A549 (cell line): ENCODE measurements around the gene DES.

Experiments used
- CBX8 ChIP-seq: fragments of 200-600 bp; sonication (generic); IDR thresholded peaks from 2 replicates; pipeline ENCODE4 v1.6.1; 2016
- CHD2 ChIP-seq: fragments of 150-350 bp; IDR thresholded peaks from 2 replicates; pipeline ENCODE4 v1.6.1; 2014; ENCODE audit warnings: low read length; ENCODE audit not compliant: partially characterized antibody
- EP300 ChIP-seq, 2 experiments: fragments of >200 bp; sonication (Bioruptor Twin); formaldehyde crosslinking; IDR thresholded peaks; 2 replicates in 1 of 2; 3 replicates in 1 of 2; pipeline ENCODE4 v1.6.1; 2016 to 2017
- KDM5A ChIP-seq: fragments of 200-600 bp; sonication (generic); IDR thresholded peaks from 2 replicates; pipeline ENCODE4 v1.6.1; 2016; ENCODE audit warnings: antibody characterized with exemption, mild to moderate bottlenecking
- MYC ChIP-seq: IDR thresholded peaks from 2 replicates; pipeline ENCODE4 v1.6.1; 2012; ENCODE audit warnings: mild to moderate bottlenecking, inconsistent platforms, low read length, improper control_type of control experiment, borderline replicate concordance
- POLR2A ChIP-seq: IDR thresholded peaks from 2 replicates; pipeline ENCODE4 v1.6.1; 2012; ENCODE audit warnings: mild to moderate bottlenecking, low read length
- POLR2AphosphoS2 ChIP-seq: conservative IDR thresholded peaks from 2 replicates; pipeline ENCODE4 v1.6.1; 2012; ENCODE audit warnings: low read length, improper control_type of control experiment, inconsistent platforms
- RAD21 ChIP-seq, 2 experiments: fragments of >200 bp in 1 of 2; sonication (Bioruptor Twin) in 1 of 2; formaldehyde crosslinking in 1 of 2; IDR thresholded peaks in 1 of 2; conservative IDR thresholded peaks in 1 of 2; 2 replicates in 1 of 2; 3 replicates in 1 of 2; pipeline ENCODE4 v1.6.1; 2012 to 2018; ENCODE audit warnings: inconsistent platforms in 1 of 2
- SMC3 ChIP-seq: fragments of >200 bp; sonication (Bioruptor Twin); formaldehyde crosslinking; IDR thresholded peaks from 3 replicates; pipeline ENCODE4 v1.6.1; 2018; ENCODE audit warnings: inconsistent platforms
- TF ChIP-seq, protein P1 (sequence below): fragments of >200 bp; sonication (Bioruptor Twin); formaldehyde crosslinking; IDR thresholded peaks from 3 replicates; pipeline ENCODE4 v1.5.1; 2016
- TF ChIP-seq, protein P2 (sequence below): fragments of >200 bp; sonication (Bioruptor Twin); formaldehyde crosslinking; IDR thresholded peaks from 3 replicates; pipeline ENCODE4 v1.6.1; 2016
- TF ChIP-seq, protein P3 (sequence below): fragments of 150-350 bp; IDR thresholded peaks from 2 replicates; pipeline ENCODE4 v1.6.1; 2014; ENCODE audit warnings: low read depth, mild to moderate bottlenecking, low read length

DNA sequence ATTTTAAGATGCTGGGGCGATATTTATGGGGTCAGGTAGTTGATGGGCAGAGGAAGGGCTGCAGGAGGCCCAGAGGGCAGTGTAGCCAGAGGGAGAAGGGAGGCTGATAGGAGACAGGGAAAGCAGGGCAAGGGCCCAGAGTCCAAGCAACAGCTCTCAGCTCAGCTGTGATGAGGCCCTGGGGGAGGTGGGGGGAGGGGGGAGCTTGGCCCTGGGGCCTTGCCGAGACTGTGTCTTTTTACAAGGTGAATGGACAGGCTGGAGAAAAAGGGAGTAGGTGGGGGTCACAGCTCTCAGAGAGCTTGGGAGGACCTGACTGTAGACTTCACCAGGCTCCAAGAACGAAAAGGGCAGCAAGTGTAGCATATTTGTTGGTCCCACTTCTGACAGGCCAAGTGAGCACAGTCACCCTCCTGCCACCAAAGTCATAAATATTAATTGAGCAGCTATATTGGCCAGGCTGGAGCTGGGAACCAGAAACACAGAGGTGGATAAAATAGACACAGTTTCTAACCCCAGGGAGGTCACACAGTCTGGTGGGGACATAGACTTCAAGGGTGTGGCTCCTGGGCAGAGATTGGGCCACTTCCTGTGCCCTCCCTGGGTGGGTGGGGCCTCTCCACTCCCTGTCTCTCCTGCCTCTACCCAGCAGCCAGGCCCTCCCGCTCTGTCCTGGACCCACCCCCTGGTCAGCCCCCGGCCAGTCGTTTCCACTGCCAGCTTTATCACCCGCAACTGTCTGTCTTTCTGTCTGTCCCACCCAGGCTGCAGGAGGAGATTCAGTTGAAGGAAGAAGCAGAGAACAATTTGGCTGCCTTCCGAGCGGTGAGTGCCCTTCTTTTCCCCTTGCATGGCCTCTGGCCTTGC, 1.4 kb downstream of the DES start:
- TF ChIP-seq SMC3 (no peak), MYC (no peak), POLR2AphosphoS2 (no peak), CBX8 (no peak), EP300 (IDR thresholded peaks at IDR 0.05) (no peak), RAD21 (conservative IDR thresholded peaks at IDR 0.05 in 1 of 2, IDR thresholded peaks at IDR 0.05 in 1 of 2) (no peak), CHD2 (no peak), POLR2A (no peak), KDM5A (no peak)
- TF ChIP-seq, protein P1, sequence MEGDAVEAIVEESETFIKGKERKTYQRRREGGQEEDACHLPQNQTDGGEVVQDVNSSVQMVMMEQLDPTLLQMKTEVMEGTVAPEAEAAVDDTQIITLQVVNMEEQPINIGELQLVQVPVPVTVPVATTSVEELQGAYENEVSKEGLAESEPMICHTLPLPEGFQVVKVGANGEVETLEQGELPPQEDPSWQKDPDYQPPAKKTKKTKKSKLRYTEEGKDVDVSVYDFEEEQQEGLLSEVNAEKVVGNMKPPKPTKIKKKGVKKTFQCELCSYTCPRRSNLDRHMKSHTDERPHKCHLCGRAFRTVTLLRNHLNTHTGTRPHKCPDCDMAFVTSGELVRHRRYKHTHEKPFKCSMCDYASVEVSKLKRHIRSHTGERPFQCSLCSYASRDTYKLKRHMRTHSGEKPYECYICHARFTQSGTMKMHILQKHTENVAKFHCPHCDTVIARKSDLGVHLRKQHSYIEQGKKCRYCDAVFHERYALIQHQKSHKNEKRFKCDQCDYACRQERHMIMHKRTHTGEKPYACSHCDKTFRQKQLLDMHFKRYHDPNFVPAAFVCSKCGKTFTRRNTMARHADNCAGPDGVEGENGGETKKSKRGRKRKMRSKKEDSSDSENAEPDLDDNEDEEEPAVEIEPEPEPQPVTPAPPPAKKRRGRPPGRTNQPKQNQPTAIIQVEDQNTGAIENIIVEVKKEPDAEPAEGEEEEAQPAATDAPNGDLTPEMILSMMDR = no peak
- TF ChIP-seq, protein P2, sequence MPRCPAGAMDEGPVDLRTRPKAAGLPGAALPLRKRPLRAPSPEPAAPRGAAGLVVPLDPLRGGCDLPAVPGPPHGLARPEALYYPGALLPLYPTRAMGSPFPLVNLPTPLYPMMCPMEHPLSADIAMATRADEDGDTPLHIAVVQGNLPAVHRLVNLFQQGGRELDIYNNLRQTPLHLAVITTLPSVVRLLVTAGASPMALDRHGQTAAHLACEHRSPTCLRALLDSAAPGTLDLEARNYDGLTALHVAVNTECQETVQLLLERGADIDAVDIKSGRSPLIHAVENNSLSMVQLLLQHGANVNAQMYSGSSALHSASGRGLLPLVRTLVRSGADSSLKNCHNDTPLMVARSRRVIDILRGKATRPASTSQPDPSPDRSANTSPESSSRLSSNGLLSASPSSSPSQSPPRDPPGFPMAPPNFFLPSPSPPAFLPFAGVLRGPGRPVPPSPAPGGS = no peak
- TF ChIP-seq, protein P3, sequence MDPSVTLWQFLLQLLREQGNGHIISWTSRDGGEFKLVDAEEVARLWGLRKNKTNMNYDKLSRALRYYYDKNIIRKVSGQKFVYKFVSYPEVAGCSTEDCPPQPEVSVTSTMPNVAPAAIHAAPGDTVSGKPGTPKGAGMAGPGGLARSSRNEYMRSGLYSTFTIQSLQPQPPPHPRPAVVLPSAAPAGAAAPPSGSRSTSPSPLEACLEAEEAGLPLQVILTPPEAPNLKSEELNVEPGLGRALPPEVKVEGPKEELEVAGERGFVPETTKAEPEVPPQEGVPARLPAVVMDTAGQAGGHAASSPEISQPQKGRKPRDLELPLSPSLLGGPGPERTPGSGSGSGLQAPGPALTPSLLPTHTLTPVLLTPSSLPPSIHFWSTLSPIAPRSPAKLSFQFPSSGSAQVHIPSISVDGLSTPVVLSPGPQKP = no peak
